Thyroid gland (tissue), 4 donors: Measurements from ENCODE around the gene DDX24.

Experiments
- POLR2A ChIP-seq, 2 donors: fragments of 450-650 bp; IDR thresholded peaks; one replicate each; pipeline ENCODE4 v1.6.1; 2017; ENCODE audit warnings: antibody characterized with exemption in 2 of 2, mild to moderate bottlenecking in 2 of 2, moderate library complexity in 1 of 2
- TF ChIP-seq, protein P1 (sequence below), 6 experiments: fragments of 200-600 bp in 3 of 6; fragments of 450-650 bp in 3 of 6; sonication (generic) in 3 of 6; IDR thresholded peaks; one replicate each; pipeline ENCODE4 v1.5.1; 2016 to 2019; ENCODE audit warnings: antibody characterized with exemption in 6 of 6, mild to moderate bottlenecking in 2 of 6, inconsistent platforms in 1 of 6, moderate library complexity in 1 of 6

DNA sequence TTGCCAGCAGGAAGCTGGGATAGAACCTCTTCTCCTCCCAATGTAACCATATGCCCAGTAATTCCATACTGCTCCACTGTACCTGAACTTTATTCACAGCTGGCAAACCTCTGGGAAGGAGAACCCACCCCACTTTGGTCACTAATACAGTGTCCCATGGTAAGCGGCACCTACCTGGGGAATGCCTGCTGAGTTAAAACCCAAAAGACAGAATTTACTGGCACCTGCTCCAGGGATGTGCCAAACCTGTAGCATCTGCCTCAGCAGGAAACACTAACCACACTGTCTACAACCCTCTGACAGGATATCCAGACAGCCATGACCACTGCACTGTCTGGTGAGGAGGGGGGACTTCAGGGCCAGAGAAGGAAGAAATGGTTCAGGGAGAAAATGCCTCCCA, 26.6 kb downstream of the DDX24 start:
- TF ChIP-seq POLR2A (IDR thresholded peaks at IDR 0.05) = no peak
- TF ChIP-seq, protein P1, sequence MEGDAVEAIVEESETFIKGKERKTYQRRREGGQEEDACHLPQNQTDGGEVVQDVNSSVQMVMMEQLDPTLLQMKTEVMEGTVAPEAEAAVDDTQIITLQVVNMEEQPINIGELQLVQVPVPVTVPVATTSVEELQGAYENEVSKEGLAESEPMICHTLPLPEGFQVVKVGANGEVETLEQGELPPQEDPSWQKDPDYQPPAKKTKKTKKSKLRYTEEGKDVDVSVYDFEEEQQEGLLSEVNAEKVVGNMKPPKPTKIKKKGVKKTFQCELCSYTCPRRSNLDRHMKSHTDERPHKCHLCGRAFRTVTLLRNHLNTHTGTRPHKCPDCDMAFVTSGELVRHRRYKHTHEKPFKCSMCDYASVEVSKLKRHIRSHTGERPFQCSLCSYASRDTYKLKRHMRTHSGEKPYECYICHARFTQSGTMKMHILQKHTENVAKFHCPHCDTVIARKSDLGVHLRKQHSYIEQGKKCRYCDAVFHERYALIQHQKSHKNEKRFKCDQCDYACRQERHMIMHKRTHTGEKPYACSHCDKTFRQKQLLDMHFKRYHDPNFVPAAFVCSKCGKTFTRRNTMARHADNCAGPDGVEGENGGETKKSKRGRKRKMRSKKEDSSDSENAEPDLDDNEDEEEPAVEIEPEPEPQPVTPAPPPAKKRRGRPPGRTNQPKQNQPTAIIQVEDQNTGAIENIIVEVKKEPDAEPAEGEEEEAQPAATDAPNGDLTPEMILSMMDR (IDR thresholded peaks at IDR 0.05) = no peak
